B cell (primary cell): ENCODE measurements around the gene GRB10. TPM values are rescaled to one million over a fixed set of nuclear protein-coding genes. Genes with fewer than 3 reads are reported as not detected.

Experiments used
- ATAC-seq: fragments of 200-7000 bp; cut with Tn5 transposase; one replicate; pipeline ENCODE4 v1.10.0; 2021; ENCODE audit warnings: low read depth, mild to moderate bottlenecking, moderate number of reproducible peaks, moderate library complexity
- CTCF ChIA-PET: fragments of 350-600 bp; sonication (Branson Sonifier 250); formaldehyde crosslinking; loops from one replicate; lab custom pipeline; 2021; ENCODE audit warnings: antibody characterized with exemption, inconsistent platforms; lab: Charles Lee
- POLR2A ChIA-PET: fragments of 350-600 bp; sonication (Branson Sonifier 250); formaldehyde crosslinking; loops from one replicate; lab custom pipeline; 2021; ENCODE audit warnings: antibody characterized with exemption; lab: Charles Lee
- DNase-seq: peaks from one replicate; pipeline ENCODE4 v3.0.0; 2013
- H2AFZ ChIP-seq: 2 replicates; pipeline ENCODE4 v1.6.1; 2012; ENCODE audit warnings: mild to moderate bottlenecking, low read depth, low read length; ENCODE audit not compliant: insufficient read depth, poor library complexity, severe bottlenecking
- H3K27ac ChIP-seq, 2 donors: 1 replicate in 1 of 2; 2 replicates in 1 of 2; pipeline ENCODE4 v1.5.1; 2012 to 2013; ENCODE audit warnings: low read length in 2 of 2, mild to moderate bottlenecking in 2 of 2, moderate library complexity in 1 of 2
- H3K27me3 ChIP-seq, 4 experiments: fragments of 200-600 bp in 1 of 4; sonication (generic) in 1 of 4; replicated peaks in 1 of 4; 1 replicate in 2 of 4; 2 replicates in 2 of 4; pipeline versions ENCODE4 v1.6.1 to v1.7.0; 2013 to 2016; ENCODE audit warnings: low read length in 3 of 4, mild to moderate bottlenecking in 2 of 4, mixed read lengths in 1 of 4, moderate library complexity in 1 of 4; ENCODE audit not compliant: insufficient read depth in 4 of 4, control insufficient read depth in 3 of 4; ENCODE audit errors: control extremely low read depth in 1 of 4
- H3K36me3 ChIP-seq, 2 experiments: replicated peaks in 1 of 2; 1 replicate in 1 of 2; 2 replicates in 1 of 2; pipeline versions ENCODE4 v1.6.1 to v1.7.1; 2013; ENCODE audit warnings: low read length in 1 of 2; ENCODE audit not compliant: insufficient read depth in 2 of 2, control insufficient read depth in 1 of 2; ENCODE audit errors: control extremely low read depth in 1 of 2, extremely low read depth in 1 of 2
- H3K4me1 ChIP-seq, 2 donors: fragments of 200-600 bp in 1 of 2; sonication (generic) in 1 of 2; 1 replicate in 1 of 2; 2 replicates in 1 of 2; pipeline versions ENCODE4 v1.5.1 to v1.6.1; 2013 to 2017; ENCODE audit warnings: low read length in 2 of 2; ENCODE audit not compliant: control insufficient read depth in 2 of 2, insufficient read depth in 2 of 2
- H3K4me2 ChIP-seq: replicated peaks from 2 replicates; pipeline ENCODE3; 2012; ENCODE audit warnings: mild to moderate bottlenecking, low read depth, low read length; ENCODE audit not compliant: poor library complexity, severe bottlenecking
- H3K4me3 ChIP-seq, 5 experiments: fragments of 200-600 bp in 1 of 5; sonication (generic) in 1 of 5; 1 replicate in 3 of 5; 2 replicates in 2 of 5; pipeline versions ENCODE4 v1.5.1 to v1.7.0; 2011 to 2016; ENCODE audit warnings: low read length in 4 of 5, mild to moderate bottlenecking in 4 of 5, low read depth in 2 of 5, control low read depth in 1 of 5, moderate library complexity in 1 of 5; ENCODE audit not compliant: insufficient read depth in 1 of 5; ENCODE audit errors: control extremely low read depth in 1 of 5, extremely low read depth in 1 of 5
- H3K79me2 ChIP-seq: fragments of 200-600 bp; sonication (generic); one replicate; pipeline ENCODE4 v1.6.0; 2016; ENCODE audit warnings: low read length; ENCODE audit not compliant: control insufficient read depth, insufficient read depth
- H3K9ac ChIP-seq: fragments of 200-600 bp; sonication (generic); 2 replicates; pipeline ENCODE4 v1.6.1; 2017; ENCODE audit warnings: mild to moderate bottlenecking, low read length, moderate library complexity
- H3K9me3 ChIP-seq, 3 donors: one replicate each; pipeline versions ENCODE4 v1.6.1 to v1.7.1; 2013; ENCODE audit warnings: low read length in 2 of 3; ENCODE audit not compliant: control insufficient read depth in 2 of 3, insufficient read depth in 1 of 3; ENCODE audit errors: control extremely low read depth in 1 of 3
- H4K20me1 ChIP-seq: 2 replicates; pipeline ENCODE4 v1.6.0; 2012; ENCODE audit warnings: mild to moderate bottlenecking, low read length; ENCODE audit not compliant: insufficient read depth, control insufficient read depth, poor library complexity, severe bottlenecking
- H3K27ac Mint-ChIP-seq: one replicate; pipeline ENCODE4 v1.8.0; 2021; ENCODE audit warnings: mixed read lengths
- H3K27me3 Mint-ChIP-seq: one replicate; pipeline ENCODE4 v1.8.0; 2021; ENCODE audit warnings: mixed read lengths
- H3K4me1 Mint-ChIP-seq: one replicate; pipeline ENCODE4 v1.8.0; 2021; ENCODE audit warnings: mixed read lengths
- H3K4me3 Mint-ChIP-seq: one replicate; pipeline ENCODE4 v1.8.0; 2021; ENCODE audit warnings: mixed read lengths
- H3K9me3 Mint-ChIP-seq: one replicate; pipeline ENCODE4 v1.8.0; 2022; ENCODE audit warnings: mixed read lengths; ENCODE audit not compliant: insufficient read depth
- EZH2 ChIP-seq: IDR thresholded peaks from 2 replicates; pipeline ENCODE4 v1.6.1; 2012; ENCODE audit warnings: borderline replicate concordance, low read depth, mild to moderate bottlenecking, moderate library complexity, low read length; ENCODE audit not compliant: insufficient read depth, poor library complexity, severe bottlenecking
- WGBS: methylation state at CpG from one replicate; pipeline ENCODE4 v1.1.5; 2013; ENCODE audit warnings: missing lambda C conversion rate; ENCODE audit not compliant: insufficient coverage; 5-methylcytosine and 5-hydroxymethylcytosine counted together
- intact Hi-C: fragments of 100-400 bp; cut with micrococcal nuclease; formaldehyde crosslinking; loops from one replicate; pipeline ENCODE4 v1.10.0; 2022
- polyA plus RNA-seq: library from polyadenylated mRNA; depleted of rRNA; stranded (reverse); fragments of >200 nt; gene quantifications from 2 replicates; pipeline ENCODE4 v1.2.3, GENCODE V29; 2012
- total RNA-seq, 2 donors: library from RNA; stranded (reverse); fragments of 120-200 nt in 1 of 2; gene quantifications; 1 replicate in 1 of 2; 2 replicates in 1 of 2; pipeline versions ENCODE4 v1.2.3 to v1.2.4, GENCODE V29; 2013 to 2022
- TF ChIP-seq, protein P1 (sequence below): fragments of 200-600 bp; IDR thresholded peaks from one replicate; pipeline ENCODE4 v1.8.0; 2022; ENCODE audit warnings: antibody characterized with exemption, mild to moderate bottlenecking

GRB10 gene
- total and polyA plus RNA-seq, 2 donors (not counting 1 experiment from before 2014, with no cell fraction given) = 0.04 TPM; not detected in 1

DNA sequence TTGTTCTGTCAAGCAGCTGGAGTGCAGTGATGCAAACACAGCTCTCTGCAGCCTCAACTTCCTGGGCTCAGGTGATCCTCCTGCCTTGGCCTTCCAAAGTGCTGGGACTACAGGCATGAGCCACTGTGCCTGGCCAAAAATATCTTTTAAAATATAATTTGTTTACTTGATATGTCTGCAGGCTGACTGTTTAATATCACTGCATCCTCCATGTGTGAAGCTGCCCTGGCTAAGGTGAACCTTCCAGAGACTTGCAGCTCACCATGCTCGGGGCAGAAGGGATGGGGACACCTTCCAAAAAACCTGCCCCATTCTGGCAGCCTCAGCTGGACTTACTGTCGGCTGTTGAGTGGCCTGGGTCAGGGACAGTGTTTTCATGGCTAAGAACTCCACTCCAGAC, 159.9 kb downstream of the GRB10 start:
- H3K4me3 Mint-ChIP-seq = no peak overlapping the region
- peaks cover 0 to 3% (median 0%) of the 10 kb centered on the region in 3 donors for H3K9me3 ChIP-seq
- no peaks in the 10 kb centered on the region for H3K9me3 Mint-ChIP-seq
- no peak overlapping the region for H2AFZ ChIP-seq
- no peak overlapping the region for H3K4me3 ChIP-seq
- no peaks in the 10 kb centered on the region for H3K4me1 Mint-ChIP-seq
- peaks cover 12% of the 10 kb centered on the region for H3K27me3 Mint-ChIP-seq
- H3K4me1 ChIP-seq = no peaks in the 10 kb centered on the region
- H3K27ac ChIP-seq = no peak overlapping the region
- no peak for DNase-seq
- H3K27me3 ChIP-seq = no peaks in the 10 kb centered on the region
- ChIA-PET CTCF (interaction anchor here (0.8 kb wide), 1 partner anchor 9 kb away, joined by 3 read pairs; no protein-coding TSS in a partner anchor), POLR2A (no interaction called here)
- WGBS = 89% methylated on average over 2 of the region's 2 CpGs
- no peak for TF ChIP-seq EZH2
- TF ChIP-seq, protein P1, sequence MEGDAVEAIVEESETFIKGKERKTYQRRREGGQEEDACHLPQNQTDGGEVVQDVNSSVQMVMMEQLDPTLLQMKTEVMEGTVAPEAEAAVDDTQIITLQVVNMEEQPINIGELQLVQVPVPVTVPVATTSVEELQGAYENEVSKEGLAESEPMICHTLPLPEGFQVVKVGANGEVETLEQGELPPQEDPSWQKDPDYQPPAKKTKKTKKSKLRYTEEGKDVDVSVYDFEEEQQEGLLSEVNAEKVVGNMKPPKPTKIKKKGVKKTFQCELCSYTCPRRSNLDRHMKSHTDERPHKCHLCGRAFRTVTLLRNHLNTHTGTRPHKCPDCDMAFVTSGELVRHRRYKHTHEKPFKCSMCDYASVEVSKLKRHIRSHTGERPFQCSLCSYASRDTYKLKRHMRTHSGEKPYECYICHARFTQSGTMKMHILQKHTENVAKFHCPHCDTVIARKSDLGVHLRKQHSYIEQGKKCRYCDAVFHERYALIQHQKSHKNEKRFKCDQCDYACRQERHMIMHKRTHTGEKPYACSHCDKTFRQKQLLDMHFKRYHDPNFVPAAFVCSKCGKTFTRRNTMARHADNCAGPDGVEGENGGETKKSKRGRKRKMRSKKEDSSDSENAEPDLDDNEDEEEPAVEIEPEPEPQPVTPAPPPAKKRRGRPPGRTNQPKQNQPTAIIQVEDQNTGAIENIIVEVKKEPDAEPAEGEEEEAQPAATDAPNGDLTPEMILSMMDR = no peak
- no peaks in the 10 kb centered on the region for H3K79me2 ChIP-seq
- H3K4me2 ChIP-seq = no peak overlapping the region
- intact Hi-C loops = no loop called here
- no peaks in the 10 kb centered on the region for H4K20me1 ChIP-seq
- no peak for ATAC-seq
- H3K9ac ChIP-seq = no peak overlapping the region
- no peak overlapping the region for H3K27ac Mint-ChIP-seq
- H3K36me3 ChIP-seq = no peaks in the 10 kb centered on the region

DNA sequence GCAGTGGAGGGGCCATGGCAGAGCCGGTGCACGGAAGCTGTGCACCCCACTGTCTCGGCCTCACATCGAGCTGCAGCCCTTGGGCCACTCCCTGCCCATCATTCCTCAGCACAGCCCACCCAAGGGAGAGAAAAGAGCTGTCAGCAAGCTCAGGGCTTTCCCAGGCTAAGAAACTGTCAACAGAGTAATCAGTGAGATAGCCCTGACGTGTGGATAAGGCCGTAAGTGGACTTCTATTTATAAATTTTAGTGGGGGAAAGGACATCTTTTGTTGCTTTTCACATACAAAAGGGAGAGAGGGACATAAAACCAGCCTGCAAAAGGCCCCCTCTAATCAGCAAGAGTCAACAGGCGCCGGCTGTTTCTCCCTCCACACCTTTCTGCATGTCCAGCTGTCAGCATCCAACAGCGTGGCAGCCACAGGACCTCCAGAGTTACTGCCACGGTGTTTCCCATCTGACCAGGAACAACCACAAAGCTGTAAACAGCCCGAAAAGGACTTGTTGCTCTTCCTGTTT, 160.7 kb downstream of the GRB10 start:
- Histone ChIP-seq H4K20me1 (no peaks in the 10 kb centered on the region), H3K27me3 (no peaks in the 10 kb centered on the region), H3K9ac (no peak overlapping the region), H3K27ac (no peak overlapping the region), H2AFZ (no peak overlapping the region), H3K4me3 (no peak overlapping the region), H3K79me2 (no peaks in the 10 kb centered on the region), H3K4me1 (no peaks in the 10 kb centered on the region), H3K36me3 (no peaks in the 10 kb centered on the region), H3K9me3 (no peaks in the 10 kb centered on the region), H3K4me2 (no peak overlapping the region)
- Mint-ChIP-seq H3K4me3 (no peak overlapping the region), H3K9me3 (no peaks in the 10 kb centered on the region), H3K27ac (no peak overlapping the region), H3K4me1 (no peaks in the 10 kb centered on the region), H3K27me3 (peaks cover 12% of the 10 kb centered on the region)
- ChIA-PET POLR2A (no interaction called here), CTCF (no interaction called here)
- intact Hi-C loops = no loop called here
- DNase-seq (no peak), ATAC-seq (no peak)
- 87% methylated on average over 9 of the region's 11 CpGs for WGBS
- no peak for TF ChIP-seq EZH2
- TF ChIP-seq, protein P1 = no peak
